Activated CD4-positive, alpha-beta T cell treated with anti-CD3 and anti-CD28 coated beads for 4 hours (primary cell): ENCODE data around the gene TRAPPC5.

Experiments
- DNase-seq, 2 donors: peaks; one replicate each; pipeline ENCODE4 v3.0.0-alpha.2; 2020

Gene TRAPPC5

GRCh38 chr19:7701654-7702457, 21.2 kb downstream of the TRAPPC5 start, which contains the start of gene FCER2:
Gene FCER2, minus strand, starts transcription at chr19:7702131. Its CDS starts 2,371 bp downstream, at chr19:7699760.
- DNase-seq = no peak

DNA sequence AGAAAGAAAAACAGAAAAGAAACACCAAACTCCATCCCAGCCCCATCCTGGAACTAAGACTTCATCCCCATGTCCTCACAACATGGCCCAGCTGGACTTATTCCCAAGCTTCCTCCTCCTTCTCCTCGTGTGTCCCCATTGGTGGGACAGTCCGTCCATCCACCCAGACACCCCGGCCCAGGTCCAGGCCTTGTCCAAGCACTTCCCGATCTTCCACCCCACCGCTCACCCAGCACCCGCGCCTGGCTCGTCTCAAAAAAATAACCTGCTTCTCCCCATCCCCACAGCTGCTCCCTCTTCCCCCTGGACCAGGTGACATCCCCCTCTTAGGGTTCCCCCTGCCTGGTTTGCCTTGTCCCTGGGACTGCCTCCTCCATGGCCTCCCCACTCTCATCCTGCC, 22.7 kb downstream of the TRAPPC5 start:
- DNase-seq = no peak

DNA sequence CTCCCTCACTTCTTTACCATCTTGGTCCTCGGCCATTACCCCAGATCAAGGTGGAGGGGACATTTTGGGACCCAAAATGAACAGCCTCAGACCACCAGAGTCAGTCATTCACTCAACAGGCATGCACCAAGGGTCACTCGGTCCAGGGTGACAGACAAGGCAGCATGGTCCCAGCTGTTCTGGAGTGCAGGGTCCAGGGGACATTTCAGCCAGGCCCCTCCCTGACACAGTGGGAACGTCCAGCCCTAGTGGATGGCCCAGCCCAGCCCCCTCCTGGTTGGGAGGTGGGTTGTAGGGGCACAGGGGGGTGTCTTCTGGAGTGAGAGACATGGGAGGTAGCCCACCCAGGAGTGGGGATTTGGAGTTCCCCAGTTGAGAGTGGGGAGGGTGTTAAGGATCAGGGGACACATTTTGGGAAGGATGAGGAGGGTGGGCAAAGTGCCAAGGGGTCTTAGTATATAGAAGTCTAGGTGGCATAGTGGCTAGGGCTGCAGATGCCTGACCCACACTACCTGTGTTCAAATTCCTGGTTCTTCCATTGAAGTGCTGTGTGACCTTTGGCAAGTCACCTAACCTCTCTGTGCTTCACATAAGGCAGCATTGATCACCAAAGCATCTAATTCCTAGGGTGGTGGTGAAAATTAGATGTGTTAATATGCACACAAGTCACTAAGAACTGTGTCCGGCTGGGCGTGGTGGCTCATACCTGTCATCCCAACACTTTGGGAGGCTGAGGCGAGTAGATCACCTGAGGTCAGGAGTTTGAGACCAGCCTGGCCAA, 23.8 kb downstream of the TRAPPC5 start:
- no peak for DNase-seq

DNA sequence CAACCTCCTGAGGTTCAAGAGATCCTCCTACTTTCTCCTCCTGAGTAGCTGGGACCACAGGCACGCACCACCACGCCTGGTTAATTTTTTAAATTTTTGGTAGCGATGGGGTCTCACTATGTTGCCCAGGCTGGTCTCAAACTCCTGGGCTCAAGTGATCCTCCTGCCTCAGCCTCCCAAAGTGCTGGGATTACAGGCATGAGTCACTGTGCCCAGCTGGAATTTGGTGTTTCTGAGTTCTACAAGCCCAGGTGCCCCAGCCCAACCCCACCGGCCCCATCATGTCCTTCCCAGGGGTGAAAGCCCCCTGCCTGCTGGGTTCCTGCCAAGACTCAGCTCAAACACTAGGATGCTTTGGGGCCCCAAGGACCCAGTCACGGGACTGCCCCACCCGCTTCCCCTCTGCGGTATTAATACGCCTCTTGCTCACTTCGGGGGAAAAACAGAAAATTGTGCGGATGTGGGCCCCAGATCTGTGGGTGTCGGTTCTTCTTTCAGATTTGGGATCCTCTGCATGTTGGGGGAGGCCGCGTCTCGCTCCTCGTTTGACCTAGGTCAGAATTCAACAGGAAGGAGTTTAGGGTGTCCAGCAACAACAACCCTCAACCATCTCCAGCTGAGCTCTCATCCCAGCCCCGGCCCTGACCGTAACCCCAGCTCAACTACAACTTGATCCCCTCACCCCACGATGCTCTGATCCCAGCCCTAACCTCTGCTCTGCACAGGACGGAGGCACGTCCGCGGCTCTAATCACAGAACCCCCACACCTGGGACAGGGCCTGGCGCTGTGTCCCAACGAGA, 25.0 kb downstream of the TRAPPC5 start:
- DNase-seq = peak; percentile 69 to 75

- no peak for DNase-seq
Measured at GRCh38 chr19:7706188-7706954, 25.7 kb downstream of the TRAPPC5 start.

- no peak for DNase-seq
Measured at GRCh38 chr19:7706955-7707456, 26.4 kb downstream of the TRAPPC5 start.

DNA sequence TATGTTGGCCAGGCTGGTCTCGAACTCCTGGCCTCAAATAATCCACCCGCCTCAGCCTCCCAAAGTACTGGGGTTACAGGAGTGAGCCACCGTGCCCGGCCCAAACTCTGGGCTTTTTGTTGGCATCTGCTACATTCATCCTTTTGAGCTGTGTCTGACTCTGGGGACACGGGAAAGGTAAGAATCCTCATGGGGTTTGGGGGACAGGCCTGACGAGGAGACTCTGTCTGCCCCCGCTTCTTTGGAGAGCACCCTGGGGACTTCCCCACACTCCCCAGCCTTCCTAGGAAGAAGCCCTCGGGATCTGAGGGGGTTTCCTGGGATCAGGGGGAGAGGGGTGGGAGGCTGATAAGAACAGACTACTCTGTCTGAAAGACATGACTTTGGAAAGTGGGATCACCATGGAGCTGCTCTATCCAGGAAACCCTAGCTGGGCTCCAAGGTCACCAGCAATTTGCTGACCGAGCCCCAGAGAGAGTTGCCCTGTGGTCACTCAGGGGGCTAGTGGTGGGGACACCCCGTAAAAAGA, 29.4 kb downstream of the TRAPPC5 start:
- no peak for DNase-seq

DNA sequence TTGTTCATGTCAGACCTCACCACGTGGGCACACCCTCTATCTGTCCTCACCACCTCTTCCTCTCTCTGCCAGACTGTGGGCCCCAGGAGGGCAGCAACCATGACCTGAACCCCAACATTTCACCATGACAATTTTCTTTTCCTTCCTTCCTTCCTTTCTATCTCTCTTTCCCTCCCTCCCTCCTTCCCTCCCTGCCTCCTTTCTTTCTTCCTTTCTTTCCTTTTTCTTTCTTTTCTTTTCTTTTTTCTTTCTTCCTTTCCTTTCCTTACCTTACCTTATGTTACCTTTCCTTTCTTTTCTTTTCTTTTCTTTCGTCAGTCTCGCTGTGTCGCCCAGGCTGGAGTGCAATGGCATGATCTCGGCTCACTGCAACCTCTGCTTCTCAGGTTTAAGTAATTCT, 30.0 kb downstream of the TRAPPC5 start:
- no peak for DNase-seq

- DNase-seq = no peak
Measured at GRCh38 chr19:7715671-7716070, 35.0 kb downstream of the TRAPPC5 start.

GRCh38 chr19:7716762-7717161, 36.1 kb downstream of the TRAPPC5 start:
- no peak for DNase-seq

DNA sequence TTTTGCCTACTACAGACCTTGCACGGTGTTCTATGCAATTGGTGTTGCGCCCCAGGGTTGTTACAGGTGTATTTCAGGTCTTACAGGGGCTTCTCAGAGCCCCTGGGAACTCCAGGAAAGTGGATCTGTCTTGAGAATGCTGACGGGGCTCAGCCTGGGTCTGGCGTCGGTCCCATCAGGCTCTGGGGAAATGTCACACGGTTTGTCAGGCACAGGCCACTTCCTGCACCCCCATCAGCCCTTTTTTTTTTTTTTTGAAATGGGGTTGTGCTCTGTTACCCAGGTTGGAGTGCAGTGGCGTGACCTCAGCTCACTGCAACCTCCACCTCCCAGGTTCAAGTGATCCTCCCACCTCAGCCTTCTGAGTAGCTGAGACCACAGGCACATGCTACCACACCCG, 38.0 kb downstream of the TRAPPC5 start:
- DNase-seq = no peak

- no peak for DNase-seq
Measured at GRCh38 chr19:7720351-7720750, 39.7 kb downstream of the TRAPPC5 start.

DNA sequence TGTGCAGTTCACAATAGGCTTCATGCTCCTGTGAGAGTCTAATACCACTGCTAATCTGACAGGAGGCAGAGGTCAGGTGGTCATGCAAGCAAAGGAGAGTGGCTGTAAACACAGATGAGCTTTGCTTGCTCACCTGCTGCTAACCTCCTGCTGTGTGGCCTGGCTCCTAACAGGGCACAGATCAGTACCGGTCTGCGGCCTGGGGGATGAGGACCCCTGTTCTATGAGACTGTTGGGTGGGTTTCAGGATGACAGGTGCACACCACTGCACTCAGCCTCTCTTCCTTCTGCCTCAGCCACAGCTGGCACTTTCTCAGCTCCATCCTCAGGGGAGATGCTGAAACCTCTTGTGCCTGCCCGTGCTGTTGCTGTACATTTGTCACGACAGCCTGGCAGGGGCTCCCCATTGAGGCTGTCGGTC, 41.6 kb downstream of the TRAPPC5 start:
- no peak for DNase-seq

GRCh38 chr19:7725791-7726190, 45.2 kb downstream of the TRAPPC5 start:
- DNase-seq = no peak

GRCh38 chr19:7729211-7729610, 48.6 kb downstream of the TRAPPC5 start:
- no peak for DNase-seq

- DNase-seq = no peak
Measured at GRCh38 chr19:7729831-7730285, 49.2 kb downstream of the TRAPPC5 start.

- no peak for DNase-seq
Measured at GRCh38 chr19:7730286-7731217, 49.9 kb downstream of the TRAPPC5 start.

DNA sequence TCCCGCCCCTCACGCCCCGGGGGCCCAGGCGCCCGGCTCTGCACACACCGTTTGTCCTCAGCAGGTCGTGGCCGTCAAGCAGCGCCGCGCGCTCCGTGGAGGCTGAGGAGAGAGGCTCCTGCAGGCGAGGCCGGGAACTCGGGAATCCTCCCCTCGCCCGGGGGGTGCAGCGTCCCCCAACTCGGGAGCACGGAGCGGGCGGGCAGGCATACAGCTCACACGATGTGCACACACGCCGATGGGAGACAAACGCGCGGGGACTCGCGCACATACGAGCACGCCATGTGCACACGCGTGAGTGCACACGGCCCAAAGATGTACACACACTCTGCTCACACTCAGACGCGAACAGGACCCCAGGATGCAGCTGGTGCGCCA, 50.6 kb downstream of the TRAPPC5 start:
- no peak for DNase-seq

GRCh38 chr19:7731615-7732014, 51.0 kb downstream of the TRAPPC5 start:
- DNase-seq = no peak

DNA sequence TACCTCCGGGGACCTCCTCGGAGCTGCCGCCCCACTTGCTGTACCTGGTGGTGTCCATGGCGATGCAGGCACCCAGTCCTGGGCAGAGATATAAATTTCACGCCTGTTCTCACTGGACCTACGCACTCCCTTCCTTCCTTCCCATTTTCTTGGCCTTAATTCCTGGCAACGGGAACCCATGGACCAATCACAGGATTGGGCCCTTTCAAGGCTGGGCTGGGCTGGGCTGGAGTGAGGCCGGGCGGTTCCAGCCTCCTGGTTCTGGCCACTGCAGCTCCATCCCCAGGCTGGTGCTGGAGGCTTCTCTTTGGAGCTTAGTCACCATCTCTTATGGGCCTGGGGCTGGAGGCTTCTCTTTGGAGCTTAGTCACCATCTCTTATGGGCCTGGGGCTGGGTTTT, 51.4 kb downstream of the TRAPPC5 start, which contains the start of gene CLEC4G:
CLEC4G (minus strand) TSS at position 66 of the 400 bp plus-strand sequence; CDS start at position 58, 8 bp downstream.
- no peak for DNase-seq

DNA sequence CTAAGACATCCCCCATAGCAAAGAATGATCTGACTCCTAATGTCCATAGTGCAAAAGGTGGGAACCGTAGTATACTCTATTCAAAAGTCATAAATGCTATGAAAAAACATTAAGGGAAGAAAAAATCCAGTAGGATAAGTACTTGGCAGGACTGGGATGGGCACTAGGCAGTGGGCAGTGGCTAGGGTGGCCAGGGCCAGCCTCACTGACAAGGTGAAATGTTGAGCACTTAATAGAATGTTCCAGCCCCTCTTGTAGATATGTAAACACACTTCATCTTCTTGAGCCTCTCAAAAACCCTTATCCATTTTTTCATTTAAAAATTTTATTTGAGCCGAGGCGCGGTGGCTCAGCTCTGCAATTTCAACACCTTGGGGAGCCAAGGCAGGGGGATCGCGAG, 52.7 kb downstream of the TRAPPC5 start:
- DNase-seq = no peak
